Uterus (tissue), 4 donors: ENCODE measurements around the gene NEK8. TPM values are rescaled to one million over a fixed set of nuclear protein-coding genes. Genes with fewer than 3 reads are reported as not detected.
A peak's percentile ranks its signal among the peaks of the same experiment; 100 is the strongest.

Experiments
- DNase-seq, 2 donors: peaks; one replicate each; pipeline ENCODE4 v3.0.0-alpha.2; 2019 to 2020
- H3K27ac ChIP-seq, 2 donors: fragments of 200-600 bp; sonication (generic); 1 replicate in 1 of 2; 2 replicates in 1 of 2; pipeline ENCODE4 v1.5.1; 2016 to 2018
- H3K27me3 ChIP-seq, 2 donors: fragments of 200-600 bp; sonication (generic); one replicate each; pipeline ENCODE4 v1.5.1; 2018 to 2019; ENCODE audit warnings: control low read depth in 1 of 2
- H3K36me3 ChIP-seq, 2 donors: fragments of 200-600 bp; sonication (generic); one replicate each; pipeline ENCODE4 v1.5.1; 2019; ENCODE audit warnings: control low read depth in 1 of 2
- H3K4me1 ChIP-seq, 2 donors: fragments of 200-600 bp; sonication (generic); one replicate each; pipeline ENCODE4 v1.5.1; 2018 to 2019; ENCODE audit warnings: control low read depth in 1 of 2
- H3K4me3 ChIP-seq, 2 donors: fragments of 200-600 bp; sonication (generic); 1 replicate in 1 of 2; 2 replicates in 1 of 2; pipeline ENCODE4 v1.5.1; 2018 to 2019; ENCODE audit warnings: mild to moderate bottlenecking in 1 of 2
- H3K9me3 ChIP-seq, 2 donors: fragments of 200-600 bp; sonication (generic); one replicate each; pipeline ENCODE4 v1.5.1; 2019; ENCODE audit warnings: control low read depth in 1 of 2
- CTCF ChIP-seq, 4 experiments: fragments of 200-600 bp in 2 of 4; fragments of 450-650 bp in 2 of 4; sonication (generic) in 2 of 4; IDR thresholded peaks; one replicate each; pipeline ENCODE4 v1.5.1; 2016 to 2019; ENCODE audit warnings: antibody characterized with exemption in 4 of 4, mild to moderate bottlenecking in 2 of 4, moderate library complexity in 1 of 4
- POLR2A ChIP-seq, 2 donors: fragments of 450-650 bp; IDR thresholded peaks; one replicate each; pipeline ENCODE4 v1.6.1; 2016; ENCODE audit warnings: antibody characterized with exemption in 2 of 2, mild to moderate bottlenecking in 1 of 2, moderate library complexity in 1 of 2
- intact Hi-C: fragments of 100-400 bp; cut with DNase I; formaldehyde crosslinking; loops from one replicate; pipeline ENCODE4 v1.15.1; 2023; ENCODE audit warnings: low total_unique reads
- total RNA-seq, 4 donors: library from RNA; depleted of rRNA in 3 of 4; stranded (reverse); fragments of >200 nt in 3 of 4; gene quantifications; one replicate each; pipeline versions ENCODE4 v1.1.0 to v1.2.4, GENCODE V29; 2014 to 2023
- donor health status: DM: yes; HTN: yes; CAD: no.

NEK8 gene
- total RNA-seq, 4 donors from 2014 or later: 1.2 to 5.0 (median 1.3) TPM; not detected in 1

GRCh38 chr17:28707339-28707720, 21.3 kb upstream of the NEK8 start:
- Histone ChIP-seq H3K36me3 (no peaks in the 10 kb centered on the region), H3K4me1 (no peaks in the 10 kb centered on the region), H3K27ac (no peak overlapping the region), H3K9me3 (no peaks in the 10 kb centered on the region), H3K27me3 (no peaks in the 10 kb centered on the region), H3K4me3 (no peak overlapping the region)
- DNase-seq: no peak
- no peak for TF ChIP-seq CTCF (IDR thresholded peaks at IDR 0.05)
- intact Hi-C loops: no loop called here

GRCh38 chr17:28710861-28711722, 17.5 kb upstream of the NEK8 start:
- H3K36me3 ChIP-seq: no peaks in the 10 kb centered on the region
- DNase-seq: peak; percentile 88 to 93
- no peaks in the 10 kb centered on the region for H3K27me3 ChIP-seq
- peak in 1 of 4 experiments; percentile 12 for TF ChIP-seq CTCF (IDR thresholded peaks at IDR 0.05)
- peak; percentile 79 to 89 for TF ChIP-seq POLR2A (IDR thresholded peaks at IDR 0.05)
- intact Hi-C loops: no loop called here
- H3K9me3 ChIP-seq: no peaks in the 10 kb centered on the region
- no peaks in the 10 kb centered on the region for H3K4me1 ChIP-seq
- H3K27ac ChIP-seq: peak overlapping the region; percentile 84 to 93
- H3K4me3 ChIP-seq: peak overlapping the region; percentile 47 to 65

- Histone ChIP-seq H3K9me3 (no peaks in the 10 kb centered on the region), H3K27me3 (no peaks in the 10 kb centered on the region), H3K4me3 (peak within 1 kb of the TSS; percentile 47 to 65), H3K27ac (peak within 1 kb of the TSS; percentile 84 to 93), H3K4me1 (no peaks in the 10 kb centered on the region), H3K36me3 (no peaks in the 10 kb centered on the region)
- intact Hi-C loops: no loop called here
- DNase-seq: no peak
- TF ChIP-seq CTCF (IDR thresholded peaks at IDR 0.05) (no peak), POLR2A (IDR thresholded peaks at IDR 0.05) (no peak)
Measured at GRCh38 chr17:28711723-28712031, 16.9 kb upstream of the NEK8 start, which contains the start of gene PROCA1. PROCA1 (minus strand) TSS chr17:28711888; CDS start chr17:28711660, 228 bp downstream.

GRCh38 chr17:28712032-28712704, 16.4 kb upstream of the NEK8 start:
- no peaks in the 10 kb centered on the region for H3K36me3 ChIP-seq
- intact Hi-C loops: no loop called here
- no peaks in the 10 kb centered on the region for H3K4me1 ChIP-seq
- H3K27ac ChIP-seq: peak overlapping the region; percentile 84 to 93
- peak overlapping the region; percentile 47 to 65 for H3K4me3 ChIP-seq
- no peaks in the 10 kb centered on the region for H3K27me3 ChIP-seq
- H3K9me3 ChIP-seq: no peaks in the 10 kb centered on the region
- DNase-seq: peak; percentile 34 to 52
- TF ChIP-seq CTCF (IDR thresholded peaks at IDR 0.05) (no peak), POLR2A (IDR thresholded peaks at IDR 0.05) (no peak)
